Activated naive CD8-positive, alpha-beta T cell (primary cell): ENCODE data around the gene TSG101.

Experiments used
- H3K27ac Mint-ChIP-seq: one replicate; pipeline ENCODE4 v1.8.0; 2021; ENCODE audit warnings: mixed read lengths
- H3K27me3 Mint-ChIP-seq: one replicate; pipeline ENCODE4 v1.8.0; 2021; ENCODE audit warnings: mixed read lengths
- H3K36me3 Mint-ChIP-seq: one replicate; pipeline ENCODE4 v1.8.0; 2021; ENCODE audit warnings: mixed read lengths
- H3K4me1 Mint-ChIP-seq: one replicate; pipeline ENCODE4 v1.8.0; 2021; ENCODE audit warnings: low read depth, mixed read lengths
- H3K4me3 Mint-ChIP-seq: one replicate; pipeline ENCODE4 v1.8.0; 2021; ENCODE audit warnings: mild to moderate bottlenecking, mixed read lengths
- H3K9me3 Mint-ChIP-seq: one replicate; pipeline ENCODE4 v1.8.0; 2021; ENCODE audit warnings: low read depth, mixed read lengths

Gene TSG101

GRCh38 chr11:18468961-18469360, 57.8 kb downstream of the TSG101 start:
- Mint-ChIP-seq H3K27ac (no peak overlapping the region), H3K9me3 (no peaks in the 10 kb centered on the region), H3K4me1 (no peaks in the 10 kb centered on the region), H3K4me3 (no peak overlapping the region), H3K27me3 (no peaks in the 10 kb centered on the region), H3K36me3 (peaks cover 3% of the 10 kb centered on the region)

- H3K27ac Mint-ChIP-seq, result no peak overlapping the region
- no peaks in the 10 kb centered on the region for H3K27me3 Mint-ChIP-seq
- no peaks in the 10 kb centered on the region for H3K36me3 Mint-ChIP-seq
- no peaks in the 10 kb centered on the region for H3K9me3 Mint-ChIP-seq
- H3K4me3 Mint-ChIP-seq, result no peak overlapping the region
- H3K4me1 Mint-ChIP-seq, result no peaks in the 10 kb centered on the region
These were observed 58.7 kb downstream of the TSG101 start for GRCh38 chr11:18468059-18468458.

GRCh38 chr11:18466402-18466801, 60.3 kb downstream of the TSG101 start:
- H3K27ac Mint-ChIP-seq, result no peak overlapping the region

DNA sequence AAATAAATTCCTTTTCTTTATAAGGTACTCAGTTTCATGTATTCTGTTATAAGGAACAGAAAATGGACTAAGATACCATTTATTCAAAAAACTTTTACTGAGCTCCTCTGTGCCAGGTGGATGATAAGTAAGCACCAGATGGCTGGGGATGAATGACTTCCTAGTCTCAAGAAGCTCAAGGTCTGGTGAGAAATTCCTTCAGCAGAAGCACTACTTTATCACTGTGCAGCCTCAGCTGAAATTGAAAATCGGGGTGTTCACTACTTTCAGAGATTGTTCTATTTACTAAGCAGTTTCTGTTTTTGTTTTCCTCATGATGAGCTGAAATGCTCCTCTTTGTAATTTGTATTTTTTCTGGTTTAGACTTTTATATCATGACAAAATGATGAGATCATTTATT, 63.3 kb downstream of the TSG101 start:
- no peaks in the 10 kb centered on the region for H3K27me3 Mint-ChIP-seq

More at GRCh38 chr11:18466402-18466801, 60.3 kb downstream of the TSG101 start:
- H3K27me3 Mint-ChIP-seq, result no peaks in the 10 kb centered on the region
- H3K4me1 Mint-ChIP-seq, result no peaks in the 10 kb centered on the region
- H3K9me3 Mint-ChIP-seq, result no peaks in the 10 kb centered on the region
- no peak overlapping the region for H3K4me3 Mint-ChIP-seq
- H3K36me3 Mint-ChIP-seq, result no peaks in the 10 kb centered on the region

GRCh38 chr11:18461909-18462308, 64.8 kb downstream of the TSG101 start:
- no peaks in the 10 kb centered on the region for H3K27me3 Mint-ChIP-seq
- H3K4me3 Mint-ChIP-seq, result no peak overlapping the region
- H3K36me3 Mint-ChIP-seq, result no peaks in the 10 kb centered on the region
- H3K9me3 Mint-ChIP-seq, result no peaks in the 10 kb centered on the region
- H3K27ac Mint-ChIP-seq, result no peak overlapping the region
- no peaks in the 10 kb centered on the region for H3K4me1 Mint-ChIP-seq

More for the DNA sequence above, 63.3 kb downstream of the TSG101 start:
- Mint-ChIP-seq H3K4me1 (no peaks in the 10 kb centered on the region), H3K4me3 (no peak overlapping the region), H3K27ac (no peak overlapping the region), H3K9me3 (no peaks in the 10 kb centered on the region), H3K36me3 (no peaks in the 10 kb centered on the region)

DNA sequence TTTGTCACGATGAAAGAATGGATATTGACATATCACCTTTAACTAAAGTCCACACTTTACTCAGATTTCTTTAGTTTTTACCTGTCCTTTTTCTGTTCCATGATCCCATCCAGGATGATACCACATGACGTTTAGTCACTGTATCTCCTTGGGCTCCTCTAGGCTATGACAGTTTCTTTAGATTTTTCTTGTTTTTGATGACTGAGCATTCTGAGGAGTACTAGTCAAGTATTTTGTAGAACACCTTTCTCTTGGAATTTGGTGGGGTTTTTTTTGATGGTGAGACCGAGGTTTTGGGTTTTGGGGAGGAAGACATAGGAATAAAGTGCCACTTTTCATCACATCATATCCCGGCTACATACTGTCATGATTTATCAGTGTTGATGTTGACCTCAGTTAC, 67.1 kb downstream of the TSG101 start:
- H3K4me3 Mint-ChIP-seq, result no peak overlapping the region
- no peaks in the 10 kb centered on the region for H3K36me3 Mint-ChIP-seq
- H3K27ac Mint-ChIP-seq, result no peak overlapping the region
- H3K4me1 Mint-ChIP-seq, result peaks cover 1% of the 10 kb centered on the region
- H3K9me3 Mint-ChIP-seq, result no peaks in the 10 kb centered on the region
- no peaks in the 10 kb centered on the region for H3K27me3 Mint-ChIP-seq

- Mint-ChIP-seq H3K4me1 (peaks cover 1% of the 10 kb centered on the region), H3K36me3 (peaks cover 2% of the 10 kb centered on the region), H3K27me3 (peaks cover 4% of the 10 kb centered on the region), H3K27ac (no peak overlapping the region), H3K4me3 (no peak overlapping the region), H3K9me3 (no peaks in the 10 kb centered on the region)
These were observed 69.3 kb downstream of the TSG101 start for GRCh38 chr11:18457450-18457849.

- H3K4me3 Mint-ChIP-seq, result no peak within 1 kb of the TSS
- peaks cover 4% of the 10 kb centered on the region for H3K27me3 Mint-ChIP-seq
- H3K9me3 Mint-ChIP-seq, result no peaks in the 10 kb centered on the region
- peaks cover 2% of the 10 kb centered on the region for H3K36me3 Mint-ChIP-seq
- no peak within 1 kb of the TSS for H3K27ac Mint-ChIP-seq
- H3K4me1 Mint-ChIP-seq, result peaks cover 1% of the 10 kb centered on the region
These were observed 70.9 kb downstream of the TSG101 start, which contains the start of gene LDHAL6A for GRCh38 chr11:18455686-18456372. LDHAL6A (plus strand) TSS chr11:18455856; CDS start chr11:18456681, 825 bp downstream.

DNA sequence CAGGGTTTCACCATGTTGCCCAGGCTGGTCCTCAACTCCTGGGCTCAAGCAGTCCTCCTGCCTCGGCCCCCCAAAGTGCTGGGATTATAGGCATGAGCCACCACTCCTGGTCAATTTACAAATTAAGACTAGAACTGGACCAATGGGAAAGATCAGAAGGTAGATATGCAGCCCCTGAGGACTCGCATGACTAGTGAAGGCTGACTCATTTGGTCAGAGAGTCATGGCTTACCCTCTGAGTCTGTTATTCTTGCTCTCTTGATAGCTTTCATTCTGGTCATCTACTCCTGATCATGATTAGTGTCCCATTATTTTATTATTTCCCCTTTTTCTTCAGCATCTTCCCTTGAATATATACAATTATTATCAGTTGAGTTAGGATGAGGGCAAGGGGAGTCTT, 73.8 kb downstream of the TSG101 start:
- Mint-ChIP-seq H3K27me3 (peaks cover 5% of the 10 kb centered on the region), H3K4me1 (peaks cover 1% of the 10 kb centered on the region), H3K36me3 (peaks cover 2% of the 10 kb centered on the region), H3K27ac (no peak overlapping the region), H3K9me3 (no peaks in the 10 kb centered on the region), H3K4me3 (no peak overlapping the region)

- no peak overlapping the region for H3K27ac Mint-ChIP-seq
- no peaks in the 10 kb centered on the region for H3K36me3 Mint-ChIP-seq
- no peak overlapping the region for H3K4me3 Mint-ChIP-seq
- H3K27me3 Mint-ChIP-seq, result peaks cover 4% of the 10 kb centered on the region
- no peaks in the 10 kb centered on the region for H3K4me1 Mint-ChIP-seq
- H3K9me3 Mint-ChIP-seq, result no peaks in the 10 kb centered on the region
These were observed 77.5 kb downstream of the TSG101 start for GRCh38 chr11:18449251-18449650.

- H3K27ac Mint-ChIP-seq, result no peak overlapping the region
- H3K27me3 Mint-ChIP-seq, result no peaks in the 10 kb centered on the region
- H3K36me3 Mint-ChIP-seq, result peaks cover 4% of the 10 kb centered on the region
- H3K4me3 Mint-ChIP-seq, result no peak overlapping the region
- no peaks in the 10 kb centered on the region for H3K4me1 Mint-ChIP-seq
- no peaks in the 10 kb centered on the region for H3K9me3 Mint-ChIP-seq
These were observed 88.1 kb downstream of the TSG101 start for GRCh38 chr11:18438691-18439090.
